COLO668 (cell line): ENCODE results near the gene TMEM80.
A peak's percentile ranks its signal among the peaks of the same experiment; 100 is the strongest.

Experiments used
- DNase-seq: peaks from one replicate; lab custom pipeline; 2025; ENCODE audit not compliant: unreplicated experiment; lab: John Stamatoyannopoulos, UW

The TMEM80 gene

DNA sequence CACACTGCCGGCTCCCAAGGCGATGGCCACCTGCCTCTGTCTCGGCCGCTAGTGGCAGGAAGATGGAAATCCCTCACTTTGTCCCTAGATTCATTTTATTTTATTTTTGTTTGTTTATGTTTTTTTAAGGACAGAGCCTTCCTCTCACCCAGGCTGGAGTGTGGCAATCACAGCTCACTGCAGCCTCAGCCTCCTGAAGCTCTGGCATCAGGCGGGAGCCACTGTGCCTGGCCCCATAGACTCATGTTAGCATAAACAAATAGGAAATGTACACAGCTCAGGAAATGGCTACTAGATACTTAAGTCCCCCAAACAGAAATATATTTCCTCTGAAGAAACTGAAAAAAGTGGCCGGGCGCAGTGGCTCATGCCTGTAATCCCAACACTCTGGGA, 3.5 kb downstream of the TMEM80 start:
- no peak for DNase-seq

DNA sequence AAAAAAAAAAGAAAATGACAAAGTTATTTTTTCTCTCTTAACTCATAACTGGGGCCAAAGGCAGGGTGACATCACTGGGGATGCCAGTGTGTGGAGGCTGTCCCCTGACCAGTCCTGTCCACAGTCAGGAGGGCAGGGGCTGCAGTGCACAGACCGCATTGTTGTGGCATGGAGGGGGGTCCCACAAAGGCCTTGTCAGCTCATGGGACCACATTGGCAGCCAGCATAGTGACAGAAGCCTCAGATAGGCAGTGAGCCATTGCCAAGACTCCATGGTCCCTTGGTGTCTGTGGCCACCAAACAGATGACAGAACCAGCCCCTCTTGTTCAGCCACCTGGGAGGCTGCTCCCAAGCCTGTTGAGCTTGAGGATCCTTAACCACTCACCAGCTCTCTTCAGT, 4.1 kb downstream of the TMEM80 start:
- no peak for DNase-seq

DNA sequence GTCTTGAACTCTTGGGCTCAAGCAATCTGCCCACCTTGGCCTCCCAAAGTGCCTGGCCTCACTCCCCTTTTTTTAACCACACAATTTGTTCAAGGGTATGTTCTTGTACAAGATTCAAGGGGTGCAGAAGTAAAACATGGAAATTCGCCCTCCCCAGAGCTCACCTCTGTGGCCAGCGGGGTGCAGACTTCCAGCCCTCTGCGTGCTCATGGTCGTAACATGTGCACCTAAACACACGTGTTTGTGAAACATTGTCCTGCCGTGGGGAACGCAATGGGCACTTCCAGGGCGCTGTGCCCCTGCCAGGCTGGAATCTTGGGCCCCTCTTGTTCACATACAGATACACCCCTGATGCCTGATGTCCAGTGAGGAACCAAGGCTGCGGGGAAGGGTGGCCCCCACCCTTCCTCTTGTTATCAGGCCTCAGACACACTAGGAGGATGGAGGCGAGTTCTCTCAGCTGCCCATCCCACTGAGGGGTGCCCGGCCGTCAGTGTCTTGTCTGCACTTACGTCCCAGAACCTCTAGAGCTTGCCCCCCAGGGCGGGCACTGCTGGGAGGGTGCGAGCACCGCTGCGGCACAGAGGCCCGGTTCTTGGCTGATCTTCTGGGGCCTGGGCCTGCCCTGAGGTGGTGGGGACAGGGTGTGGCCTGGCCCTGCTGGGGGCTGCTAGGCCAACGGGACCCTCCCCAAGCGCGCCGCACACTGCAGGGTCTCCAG, 6.3 kb downstream of the TMEM80 start:
- no peak for DNase-seq

DNA sequence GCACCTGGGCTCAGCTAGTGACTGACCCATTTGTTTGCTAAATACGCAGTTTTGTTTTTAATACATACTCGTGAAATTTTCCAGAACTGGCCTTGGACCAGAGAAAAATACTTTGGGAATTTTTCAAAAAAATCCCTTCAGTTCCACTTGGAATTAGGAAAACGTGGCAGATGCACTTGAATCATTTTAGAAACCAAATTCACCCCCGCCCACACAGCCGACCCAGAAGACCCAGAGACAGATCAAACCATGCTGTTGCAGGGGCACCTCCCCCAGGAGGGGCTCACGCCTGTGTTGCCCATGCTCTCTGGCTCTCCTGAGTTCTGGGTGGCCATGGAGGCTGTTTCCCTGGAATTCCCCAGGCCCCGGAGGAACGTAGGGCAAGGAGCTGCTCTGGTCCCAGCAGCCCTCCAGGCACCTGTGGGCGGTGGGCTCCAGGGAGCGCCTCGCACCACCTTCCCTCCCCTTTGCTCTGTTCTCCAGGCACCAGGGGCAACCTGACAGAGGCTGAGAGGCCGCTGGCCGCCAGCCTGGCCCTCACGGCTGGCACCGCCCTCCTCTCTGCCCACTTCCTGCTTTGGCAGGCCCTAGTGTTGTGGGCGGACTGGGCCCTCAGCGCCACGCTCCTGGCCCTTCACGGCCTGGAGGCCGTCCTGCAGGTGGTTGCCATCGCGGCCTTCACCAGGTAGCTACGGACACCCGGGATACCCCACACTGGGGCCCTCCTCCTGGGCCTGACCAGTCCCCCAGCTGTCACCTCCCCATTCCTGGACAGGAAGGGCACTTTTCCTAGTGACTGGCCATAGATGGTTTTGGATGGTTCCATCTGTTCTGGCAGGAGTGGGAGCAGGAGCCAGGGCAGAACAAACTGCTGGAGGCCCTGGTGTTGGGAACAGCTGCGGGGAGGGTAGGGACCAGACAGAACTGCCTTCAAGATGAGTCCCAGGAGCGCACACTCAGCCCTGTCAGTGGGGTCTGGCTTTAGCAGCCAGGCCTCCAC, 7.1 kb downstream of the TMEM80 start:
- DNase-seq, result peak; percentile 32

DNA sequence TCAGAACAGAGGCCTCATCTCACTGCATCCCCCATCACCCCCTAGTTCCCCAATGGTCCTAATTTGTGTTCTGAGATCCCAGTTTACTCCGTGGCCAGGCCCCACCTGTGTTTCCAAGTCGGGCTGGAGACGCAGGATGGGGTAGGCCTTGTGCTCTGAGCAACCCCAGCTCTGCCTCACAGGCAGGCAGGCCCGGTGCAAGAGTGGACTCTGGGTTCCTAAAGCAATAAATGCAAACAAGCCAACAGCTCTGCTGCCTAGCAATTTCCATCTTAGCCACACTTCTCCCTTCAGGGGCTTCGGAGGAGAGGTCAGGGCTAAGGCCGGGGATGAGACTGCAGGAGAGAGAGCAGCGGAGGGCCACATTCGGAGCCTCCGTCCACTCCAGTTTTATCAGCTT, 7.9 kb downstream of the TMEM80 start:
- DNase-seq, result no peak

DNA sequence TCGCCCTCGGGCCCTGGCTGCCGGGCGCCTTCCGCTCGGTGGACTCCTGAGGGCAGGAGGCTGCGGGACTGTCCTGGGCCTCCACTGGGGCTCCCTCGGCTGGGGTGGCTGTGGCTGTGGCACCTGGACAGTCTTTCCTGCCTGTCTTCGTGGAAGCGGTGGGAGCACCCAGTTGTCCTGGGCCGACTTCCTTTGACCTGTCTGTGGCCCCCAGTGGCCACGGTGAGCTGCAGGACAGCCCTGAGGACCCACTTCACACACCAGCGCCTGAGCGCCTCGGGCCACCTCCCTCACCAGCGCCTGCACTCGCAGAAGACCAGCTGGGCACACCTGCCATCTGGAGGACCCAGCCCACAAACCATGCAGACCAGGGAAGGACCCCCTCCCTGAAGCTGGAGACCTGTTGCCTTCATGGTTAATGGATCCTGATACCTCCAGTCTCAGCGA, 8.6 kb downstream of the TMEM80 start:
- DNase-seq, result peak; percentile 14

DNA sequence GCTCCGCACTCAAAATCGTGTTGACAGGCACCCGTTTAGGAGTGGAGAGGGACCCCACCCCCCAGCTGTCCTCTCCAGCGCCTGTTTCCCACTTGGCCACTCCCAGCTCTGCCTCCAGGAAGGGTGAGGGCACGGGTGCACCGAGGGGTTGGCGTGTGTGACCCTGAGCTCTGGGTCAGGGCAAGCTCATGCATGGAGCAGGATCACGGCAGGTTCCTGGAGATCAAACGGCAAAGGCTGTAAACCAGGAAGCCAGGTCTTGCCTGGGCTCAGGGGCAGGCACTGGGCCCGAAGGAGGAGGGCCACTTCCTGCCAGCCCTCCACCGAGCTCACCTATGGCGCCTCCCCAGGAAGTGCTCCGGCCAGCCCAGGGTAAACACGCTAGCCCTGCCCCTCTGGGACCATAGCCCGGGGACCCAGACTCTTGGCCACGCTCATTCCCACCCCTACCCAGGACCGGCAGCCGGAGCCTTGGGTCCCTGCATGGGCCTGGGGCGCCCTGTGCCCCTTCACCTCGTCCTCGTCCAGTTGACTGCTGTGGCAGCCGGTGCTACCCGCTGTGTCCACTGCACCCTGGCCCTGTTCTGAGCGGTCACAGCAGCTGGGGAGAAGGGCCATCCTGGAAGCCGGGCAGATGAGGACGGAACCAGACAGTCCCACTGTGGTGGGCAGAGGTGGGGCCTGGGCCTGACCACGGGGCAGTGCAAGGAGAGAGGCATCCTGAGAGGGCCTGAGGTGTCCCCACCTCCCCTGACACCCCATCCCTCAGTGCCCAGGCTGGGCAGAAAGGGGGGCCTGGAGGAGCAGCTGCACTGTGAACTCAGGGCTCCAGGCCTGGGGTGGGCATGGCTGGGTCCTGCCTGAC, 9.4 kb downstream of the TMEM80 start:
- DNase-seq, result peak; percentile 57

DNA sequence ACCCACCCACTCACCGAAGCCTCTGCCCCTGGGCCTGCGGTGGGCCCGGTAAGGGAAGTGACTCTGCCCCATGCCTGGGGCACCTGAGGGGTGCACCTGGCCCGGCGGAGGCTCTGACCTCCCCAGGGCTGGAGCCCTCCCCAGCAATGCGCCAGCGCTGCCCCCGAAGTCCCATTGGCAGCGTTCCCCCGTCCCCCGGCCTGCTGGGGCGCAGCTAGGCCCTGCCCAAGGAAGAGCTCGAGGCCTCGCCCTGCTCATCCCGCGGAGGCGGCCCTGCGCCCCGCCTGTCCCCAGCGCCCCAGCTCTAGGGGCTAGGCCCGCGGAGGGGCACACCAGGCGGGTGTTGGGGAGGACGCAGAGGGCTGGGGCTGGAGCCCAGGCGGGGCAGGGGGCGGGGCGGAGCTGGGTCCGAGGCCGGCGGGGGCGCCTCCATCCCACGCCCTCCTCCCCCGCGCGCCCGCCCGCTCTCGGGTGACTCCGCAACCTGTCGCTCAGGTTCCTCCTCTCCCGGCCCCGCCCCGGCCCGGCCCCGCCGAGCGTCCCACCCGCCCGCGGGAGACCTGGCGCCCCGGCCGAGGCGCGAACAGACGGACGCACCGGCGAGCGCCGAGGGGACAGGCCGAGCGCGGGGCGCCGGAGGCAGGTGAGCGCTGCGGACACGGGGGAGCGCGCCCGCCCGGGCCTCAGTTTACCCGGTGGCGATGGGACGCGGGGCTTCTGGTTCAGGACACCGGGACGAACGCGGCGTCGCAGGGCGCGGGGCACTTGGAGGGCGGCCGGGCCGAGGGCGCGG, 10.2 kb downstream of the TMEM80 start, which contains the start of gene EPS8L2:
Gene EPS8L2 (plus strand): TSS at position 586 of the 793 bp plus-strand sequence. CDS start 3,177 bp downstream, outside the sequence.
- DNase-seq, result peak; percentile 35

DNA sequence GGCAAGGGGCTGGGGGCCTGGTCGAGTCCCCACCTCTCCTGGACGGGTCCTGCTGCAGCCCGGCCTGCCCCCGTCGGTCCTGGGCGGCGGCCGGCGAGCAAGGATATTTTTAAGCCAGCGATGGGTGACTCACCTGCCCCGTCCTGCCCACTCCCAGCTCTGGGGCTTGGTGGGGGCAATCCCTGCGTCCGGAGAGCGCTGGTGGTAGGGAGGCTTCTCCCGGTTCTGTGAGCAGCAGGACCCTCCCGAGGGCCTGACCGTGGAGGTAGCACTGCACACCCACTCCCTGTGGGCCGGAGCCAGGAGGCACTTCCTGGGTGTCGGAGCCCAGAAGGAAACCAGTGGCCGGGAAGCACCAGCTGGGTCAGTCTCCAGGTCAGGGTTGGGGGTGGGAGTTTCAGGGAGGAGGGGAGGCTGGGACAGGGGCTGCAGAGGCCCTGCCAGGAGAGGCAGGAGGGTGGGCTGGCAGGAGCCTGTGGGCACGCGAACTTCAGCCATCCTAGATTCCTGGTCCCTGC, 10.9 kb downstream of the TMEM80 start:
- peak; percentile 2 for DNase-seq

DNA sequence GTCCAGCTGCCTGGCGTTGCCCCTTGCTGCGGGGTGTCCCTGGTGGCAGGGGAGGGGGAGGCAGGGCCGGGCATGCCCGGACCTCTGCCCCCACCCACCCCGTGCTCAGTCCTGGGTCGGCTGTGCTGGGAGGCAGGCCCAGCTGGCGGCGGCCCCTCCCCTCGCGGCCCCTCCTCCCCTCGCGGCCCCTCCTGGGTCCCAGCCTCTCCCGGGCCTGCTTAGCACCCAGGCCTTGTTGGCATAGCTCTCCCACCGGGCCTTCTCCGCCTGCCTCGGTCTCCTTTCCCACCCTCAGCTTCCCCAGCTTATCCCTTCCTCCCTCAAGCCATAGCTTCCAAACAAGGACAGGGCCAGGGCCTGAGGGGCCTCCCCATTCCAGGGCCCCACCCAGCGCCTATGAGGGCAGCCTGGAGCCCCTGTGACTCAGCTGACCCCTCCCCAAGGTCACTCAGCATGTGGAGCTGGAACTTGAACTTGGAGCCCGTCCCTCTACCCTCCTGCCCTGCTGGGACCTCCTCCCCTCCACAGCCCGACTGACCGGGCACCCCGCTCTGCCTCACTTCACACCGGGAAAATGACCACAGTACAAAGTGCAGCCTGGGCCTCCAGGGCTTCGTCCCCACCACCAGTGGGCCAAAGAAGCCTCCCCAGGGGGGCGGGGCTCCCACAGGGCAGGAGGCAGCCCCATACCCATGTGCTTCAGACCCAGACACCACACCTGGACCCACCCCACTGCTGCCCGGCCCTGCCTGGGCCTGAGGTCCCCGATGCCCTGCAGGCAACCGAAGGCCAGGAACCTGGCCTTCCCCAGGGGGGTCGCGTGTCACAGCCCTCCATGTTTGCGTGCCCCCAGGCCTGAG, 11.6 kb downstream of the TMEM80 start:
- peak; percentile 11 for DNase-seq

DNA sequence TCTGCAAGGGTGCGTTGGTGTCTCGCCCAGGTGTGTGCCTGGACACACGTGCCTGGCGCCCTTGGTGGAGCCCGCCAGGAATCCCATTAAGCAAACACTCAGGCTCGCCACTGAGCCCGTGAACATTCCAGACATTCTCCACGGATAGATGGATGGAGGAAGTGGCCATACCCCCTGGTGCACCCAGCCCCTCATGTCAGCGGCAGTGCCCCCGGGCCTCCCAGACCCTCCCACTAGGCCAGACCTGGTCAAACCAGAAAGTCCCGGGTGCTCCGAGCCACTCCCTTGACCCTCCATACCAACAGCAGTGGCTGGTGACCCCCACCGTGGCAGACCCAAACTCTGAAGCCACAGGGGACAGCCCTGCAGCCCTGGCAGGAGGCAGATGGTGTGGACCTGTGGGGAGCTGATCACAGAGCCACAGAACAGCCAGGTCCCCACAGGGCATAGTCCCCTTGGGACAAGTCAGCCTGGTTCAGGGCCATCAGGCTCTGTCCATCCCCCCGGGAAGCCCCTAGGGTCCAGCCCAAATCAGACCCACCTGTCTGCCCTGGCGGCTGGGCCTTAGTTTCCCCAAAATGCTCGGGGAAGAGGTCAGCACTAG, 12.3 kb downstream of the TMEM80 start:
- peak; percentile 11 for DNase-seq

DNA sequence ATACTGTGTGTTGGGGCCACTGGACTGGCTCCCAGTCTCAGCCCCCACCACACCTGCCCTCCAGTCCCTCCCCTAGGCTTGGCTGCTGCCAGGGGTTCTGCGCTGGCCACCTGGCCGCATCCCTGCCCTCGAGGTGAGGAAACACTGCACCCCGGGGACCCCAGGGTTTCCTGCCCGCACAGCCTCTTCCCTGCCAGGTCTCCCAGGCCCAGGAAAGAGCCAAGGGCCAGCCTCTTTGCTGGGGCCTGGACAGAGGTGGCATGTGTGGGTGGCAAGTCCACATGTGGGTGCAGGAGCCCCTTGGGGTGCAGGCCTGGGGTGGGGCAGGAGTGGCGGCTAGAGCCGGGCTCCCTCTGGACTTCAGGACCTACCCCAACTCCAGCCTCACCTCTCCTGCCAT, 12.9 kb downstream of the TMEM80 start:
- peak; percentile 1 for DNase-seq

DNA sequence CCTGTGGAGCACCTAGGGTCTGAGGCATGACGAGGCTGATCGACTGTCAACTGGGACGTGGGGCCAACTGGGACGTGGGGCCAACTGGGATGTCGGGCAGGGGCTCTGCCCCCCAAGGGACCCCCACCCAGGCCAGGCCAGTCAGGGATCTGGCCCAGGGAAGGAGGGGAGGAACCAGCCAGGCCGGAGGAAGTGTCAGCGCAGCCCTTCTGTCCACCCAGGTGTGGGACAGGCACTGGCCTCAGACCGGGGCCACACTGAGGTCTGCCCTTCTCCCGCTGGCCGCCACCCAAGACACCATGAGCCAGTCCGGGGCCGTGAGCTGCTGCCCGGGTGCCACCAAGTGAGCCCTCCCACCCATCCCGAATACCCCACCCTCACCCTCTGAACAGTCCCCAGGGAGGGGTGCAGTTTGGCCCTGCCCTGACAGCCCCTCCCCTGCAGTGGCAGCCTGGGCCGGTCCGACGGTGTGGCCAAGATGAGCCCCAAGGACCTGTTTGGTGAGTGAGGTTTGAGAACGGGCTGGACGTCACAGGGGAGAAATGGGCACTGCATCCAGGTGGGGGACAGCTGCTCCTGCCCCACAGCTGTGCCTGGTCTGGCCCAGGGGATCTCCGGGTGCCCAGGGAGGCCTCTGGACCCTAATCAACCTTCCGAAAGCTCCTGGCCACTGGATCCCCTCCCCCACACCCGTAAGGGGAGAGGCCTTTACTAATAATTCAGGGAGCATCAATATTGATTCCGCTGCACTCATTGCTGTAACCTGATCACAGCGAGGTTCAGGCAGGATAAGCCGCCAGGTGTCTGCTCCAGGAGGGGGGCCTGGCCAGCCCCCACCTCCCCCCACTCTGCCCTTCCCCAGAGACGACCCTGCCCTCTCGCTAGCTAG, 13.7 kb downstream of the TMEM80 start:
- DNase-seq, result peak; percentile 45

DNA sequence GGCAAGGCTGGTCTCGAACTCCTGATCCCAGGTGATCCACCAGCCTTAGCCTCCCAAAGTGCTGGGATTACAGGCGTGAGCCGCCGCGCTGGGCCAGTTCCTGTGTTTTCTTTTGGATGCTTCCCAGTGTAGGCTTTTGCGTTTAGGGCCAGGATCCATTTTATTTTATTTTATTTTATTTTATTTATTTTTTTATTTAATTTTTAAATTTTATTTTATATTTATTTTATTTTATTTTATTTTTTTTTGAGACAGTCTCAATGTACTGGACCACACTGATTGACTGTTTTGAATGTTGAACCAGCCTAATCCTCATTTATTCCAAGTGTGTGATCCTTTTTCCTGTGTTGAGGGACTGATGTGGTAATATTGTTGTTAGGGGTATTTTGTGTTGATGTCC, 18.8 kb downstream of the TMEM80 start:
- no peak for DNase-seq

DNA sequence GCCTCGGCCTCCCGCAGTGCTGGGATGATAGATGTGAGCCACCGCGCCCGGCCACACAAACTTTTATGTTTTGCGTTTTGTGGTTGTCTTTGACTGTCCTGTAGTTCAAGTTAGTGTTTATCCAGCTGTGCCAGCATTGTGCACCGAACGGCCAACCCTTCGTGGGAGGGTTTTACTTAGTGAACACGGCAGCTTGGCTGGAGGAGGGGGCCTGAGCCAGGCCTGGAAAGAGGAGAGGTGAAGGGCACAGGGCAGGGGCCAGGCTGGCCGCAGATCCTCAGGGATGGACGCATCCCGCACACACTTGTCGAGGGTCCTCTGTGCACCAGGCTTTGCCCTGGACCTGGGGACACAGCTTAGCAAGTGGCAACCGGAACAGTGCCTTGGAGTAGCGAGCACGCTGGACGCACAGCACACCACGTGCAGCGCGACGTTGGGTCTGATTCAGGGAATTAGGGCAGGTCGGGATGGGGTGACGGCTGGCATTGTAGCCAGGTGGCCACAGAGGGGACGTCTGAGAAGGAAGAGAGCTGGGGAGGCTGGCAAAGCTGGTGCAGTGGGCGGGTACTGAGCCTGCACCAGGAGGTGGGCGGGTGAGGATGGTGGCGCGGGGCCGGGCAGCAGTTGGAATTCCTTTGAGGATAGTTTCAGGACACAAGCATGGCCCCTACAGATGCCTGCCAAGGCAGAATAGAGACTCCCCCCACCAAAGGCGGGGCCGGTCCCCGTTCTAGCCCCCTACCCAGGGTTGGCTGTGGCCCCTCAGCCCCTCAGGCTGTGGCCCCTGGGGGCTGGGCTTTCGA, 23.8 kb downstream of the TMEM80 start:
- peak; percentile 10 for DNase-seq

DNA sequence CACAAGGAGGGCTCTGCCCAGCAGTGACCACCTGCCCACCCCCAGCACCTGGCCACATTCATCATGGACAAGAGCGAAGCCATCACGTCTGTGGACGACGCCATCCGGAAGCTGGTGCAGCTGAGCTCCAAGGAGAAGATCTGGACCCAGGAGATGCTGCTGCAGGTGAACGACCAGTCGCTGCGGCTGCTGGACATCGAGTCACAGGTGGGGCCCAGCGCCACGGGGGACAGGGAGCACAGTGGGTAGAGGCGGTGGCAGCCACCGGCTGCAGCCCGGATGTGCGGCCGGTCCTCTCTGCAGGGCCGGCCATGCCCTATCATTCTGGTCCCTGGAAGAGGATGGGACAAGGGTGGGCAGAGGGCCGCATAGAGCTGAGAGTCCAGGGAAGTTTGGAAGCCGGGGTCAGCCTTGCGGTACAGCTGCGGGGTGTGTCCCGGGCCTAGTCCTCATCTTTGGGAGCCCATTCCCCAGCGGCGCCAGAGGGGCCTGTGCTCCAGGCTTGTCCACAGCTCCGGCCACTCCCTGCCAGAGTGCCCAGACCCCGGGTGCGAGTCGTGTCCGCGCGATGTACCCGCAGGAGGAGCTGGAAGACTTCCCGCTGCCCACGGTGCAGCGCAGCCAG, 24.5 kb downstream of the TMEM80 start:
- DNase-seq, result no peak
